NCI-H524 (cell line): ENCODE measurements around the gene ARID4B.
"Not testable (repeated sequence)": the region's sequence is repeated elsewhere in the genome, so short reads cannot be mapped to it uniquely, and the experiment has no call there.

Source experiments
- DNase-seq, 2 experiments: peaks; one replicate each; lab custom pipeline; 2025; lab: John Stamatoyannopoulos, UW

Gene ARID4B

DNA sequence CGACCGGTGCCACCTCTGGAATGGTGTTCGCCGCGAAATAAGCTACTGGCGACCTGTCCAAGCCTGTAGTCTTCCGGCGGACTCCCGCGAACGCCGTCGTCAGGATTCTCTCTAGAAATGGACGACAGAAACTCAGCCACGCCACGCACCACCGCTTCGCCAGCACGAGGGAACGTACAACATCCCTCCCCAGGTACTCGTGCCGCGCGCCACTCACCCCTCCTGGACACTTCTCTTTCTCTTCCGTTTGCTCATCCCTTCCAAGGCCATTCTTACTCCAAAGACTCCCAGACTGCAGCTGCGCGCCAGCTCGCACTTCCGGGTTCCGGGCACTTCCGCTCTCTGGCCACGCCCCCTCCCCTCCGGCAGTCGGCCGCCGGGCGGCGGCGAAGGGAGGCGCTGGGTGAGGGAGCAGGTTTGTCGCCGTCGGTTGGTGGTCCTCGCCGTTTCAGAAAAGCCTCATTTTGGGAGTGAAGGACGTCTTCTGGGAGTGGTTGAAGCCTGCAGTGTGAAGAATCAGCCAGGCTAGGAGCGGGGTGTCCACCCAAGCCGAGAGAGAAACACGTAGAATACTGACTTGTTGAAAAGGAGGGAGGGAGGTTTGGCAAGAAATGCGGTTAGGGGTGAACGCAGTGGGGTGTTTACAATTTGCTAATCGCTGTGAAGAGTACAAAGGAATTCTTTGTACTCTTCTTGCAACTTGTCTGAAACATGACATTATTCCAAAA, 166.9 kb downstream of the ARID4B start, which contains the start of gene RBM34:
TSS of gene RBM34 (minus strand) at position 294 of the 728 bp plus-strand sequence. CDS start at position 270, 24 bp downstream.
- DNase-seq: peak; percentile 56 to 78

DNA sequence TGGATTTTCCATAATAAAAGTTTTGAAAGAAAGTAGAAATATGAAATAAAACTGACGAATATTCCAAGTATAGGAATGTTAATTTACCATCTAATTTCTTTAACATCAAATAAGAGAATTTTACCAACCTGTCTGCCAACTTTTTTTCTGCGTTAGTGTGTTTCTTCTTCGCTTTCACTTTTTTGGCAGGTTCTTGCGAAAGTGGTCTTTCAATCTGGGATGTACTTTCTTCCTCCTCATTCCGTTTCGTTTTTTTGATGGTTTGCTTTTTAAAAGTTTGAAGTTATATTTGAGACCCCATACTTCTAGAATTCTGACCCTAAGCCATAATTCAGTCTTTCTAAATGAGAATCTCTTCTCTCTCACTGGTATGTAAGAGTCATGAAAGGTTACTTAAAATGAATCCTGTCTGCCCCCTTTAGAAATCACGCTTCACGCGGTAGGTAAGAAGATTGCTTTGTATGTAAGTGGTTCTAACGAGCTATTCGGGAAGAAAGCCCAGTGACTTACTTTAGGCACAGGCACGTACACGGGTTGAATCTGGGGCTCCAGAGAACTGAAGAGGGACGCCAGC, 167.5 kb downstream of the ARID4B start:
- peak in 1 of 2 experiments; percentile 51 for DNase-seq

DNA sequence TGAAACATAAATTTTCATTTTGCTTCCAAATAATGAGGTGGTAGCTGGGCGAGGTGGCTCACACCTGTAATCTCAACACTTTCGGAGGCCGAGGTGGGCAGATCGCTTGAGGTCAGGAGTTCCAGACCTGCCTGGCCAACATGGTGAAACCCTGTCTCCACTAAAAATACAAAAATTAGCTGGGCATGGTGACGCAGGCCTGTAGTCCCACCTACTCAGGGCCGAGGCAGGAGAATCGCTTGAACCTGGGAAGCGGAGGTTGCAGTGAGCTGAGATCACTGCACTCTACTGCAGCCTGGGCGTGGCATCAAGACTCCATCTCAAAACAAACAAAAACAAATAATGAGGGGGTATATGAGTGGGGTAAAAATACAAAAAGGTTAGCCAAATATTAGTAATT, 168.0 kb downstream of the ARID4B start:
- not testable (repeated sequence) for DNase-seq

DNA sequence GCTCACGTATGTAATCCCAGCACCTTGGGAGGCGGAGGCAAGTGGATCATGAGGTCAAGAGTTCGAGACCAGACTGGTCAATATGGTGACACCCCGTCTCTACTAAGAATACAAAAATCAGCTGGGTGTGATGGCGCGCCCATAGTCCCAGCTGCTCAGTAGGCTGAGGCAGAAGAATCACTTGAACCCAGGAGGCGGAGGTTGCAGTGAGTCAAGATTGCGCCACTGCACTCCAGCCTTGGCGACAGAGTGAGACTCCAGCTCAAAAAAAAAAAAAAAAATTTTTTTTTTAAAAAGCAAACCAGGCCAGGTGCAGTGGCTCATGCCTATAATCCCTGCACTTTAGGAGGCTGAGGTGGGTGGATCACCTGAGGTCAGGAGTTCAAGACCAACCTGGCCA, 168.7 kb downstream of the ARID4B start:
- not testable (repeated sequence) for DNase-seq

DNA sequence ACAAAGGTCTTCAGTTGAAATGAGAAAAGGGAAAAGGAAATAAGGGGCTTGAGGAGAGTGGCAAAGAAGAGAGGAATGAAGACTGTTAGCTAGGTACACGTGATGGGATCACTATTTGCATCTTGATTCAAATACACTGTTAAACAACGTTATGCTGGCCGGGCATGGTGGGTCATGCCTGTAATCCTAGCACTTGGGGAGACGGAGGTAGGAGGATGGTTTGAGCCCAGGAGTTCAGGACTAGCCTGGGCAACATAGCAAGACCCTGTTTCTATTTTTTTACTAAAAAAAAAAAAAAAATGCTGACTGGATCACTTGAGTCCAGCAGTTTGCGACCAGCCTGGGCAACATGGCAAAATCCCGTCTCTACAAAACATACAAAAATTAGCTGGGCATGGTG, 169.3 kb downstream of the ARID4B start:
- DNase-seq: no peak

DNA sequence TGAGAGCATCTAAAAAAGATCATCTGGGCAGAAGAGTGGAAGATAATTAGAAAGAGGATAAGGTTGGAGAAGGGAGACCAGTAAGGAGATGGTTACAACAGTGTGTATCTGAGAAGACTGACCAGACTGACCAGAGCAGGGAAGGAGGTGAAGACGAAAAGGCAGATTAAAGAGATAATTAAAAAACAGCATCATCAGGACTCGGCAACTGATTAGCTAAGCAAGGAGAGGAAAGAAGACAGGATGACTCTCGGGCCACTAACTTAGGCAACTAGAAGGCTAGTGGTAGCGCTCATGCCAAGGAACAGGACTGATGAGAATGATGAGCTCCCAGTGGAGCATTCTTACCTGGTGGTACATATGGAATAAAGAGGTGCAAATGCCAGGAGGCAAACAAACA, 170.8 kb downstream of the ARID4B start:
- no peak for DNase-seq

DNA sequence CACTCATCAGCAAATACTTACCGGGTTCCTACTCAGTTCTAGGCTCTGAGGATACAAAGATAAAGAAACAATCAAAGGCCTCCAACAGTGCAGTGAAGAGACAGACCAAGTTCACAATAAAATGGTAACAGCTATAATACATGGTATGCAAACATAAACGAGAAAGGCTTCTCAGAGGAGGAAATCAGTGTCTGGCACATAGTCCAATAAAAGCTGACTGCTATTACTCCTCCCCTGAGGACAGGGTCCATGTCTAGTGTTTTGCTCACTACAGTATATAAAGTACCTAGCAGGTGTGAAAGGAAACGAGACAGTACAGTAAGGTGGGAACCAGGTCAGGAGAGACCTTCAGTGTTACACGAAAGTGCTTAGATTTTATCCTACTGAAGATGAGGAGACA, 171.2 kb downstream of the ARID4B start:
- DNase-seq: no peak

DNA sequence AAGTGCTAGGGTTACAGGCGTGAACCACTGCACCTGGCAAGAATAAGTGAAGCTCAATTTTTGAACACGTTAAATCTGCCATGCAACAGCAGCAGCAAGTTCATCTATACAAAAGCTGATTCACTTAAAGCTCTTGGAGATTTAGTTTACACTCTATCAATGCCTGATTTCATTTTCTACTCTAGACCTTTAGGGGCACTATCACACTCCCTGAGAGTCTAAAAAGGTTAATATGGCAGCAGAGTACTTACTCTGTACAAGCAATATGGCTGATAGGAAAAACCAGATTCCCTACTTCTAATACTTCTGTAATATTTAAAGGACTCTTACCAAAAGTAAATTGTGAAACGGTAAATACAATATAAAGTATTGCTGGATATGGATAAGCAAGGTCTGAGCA, 171.7 kb downstream of the ARID4B start:
- no peak for DNase-seq

DNA sequence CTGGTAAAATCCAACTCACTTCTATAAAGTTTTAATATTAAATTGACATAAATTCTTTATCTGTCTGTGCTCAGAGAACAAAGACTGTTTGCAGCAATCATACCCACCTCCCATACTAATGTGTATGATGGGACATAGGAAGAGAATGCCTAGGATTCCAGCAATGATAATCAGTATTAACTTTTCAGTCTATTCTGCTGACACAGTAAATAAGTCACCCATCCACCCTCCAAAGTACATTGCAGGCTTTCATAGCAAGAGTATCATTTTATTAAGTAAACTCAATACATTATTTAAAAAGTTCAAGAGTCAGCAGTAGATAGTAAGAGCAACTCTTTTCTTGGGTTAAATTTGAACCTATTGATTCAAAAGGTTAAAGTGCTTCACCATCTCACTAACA, 175.7 kb downstream of the ARID4B start:
- DNase-seq: no peak

DNA sequence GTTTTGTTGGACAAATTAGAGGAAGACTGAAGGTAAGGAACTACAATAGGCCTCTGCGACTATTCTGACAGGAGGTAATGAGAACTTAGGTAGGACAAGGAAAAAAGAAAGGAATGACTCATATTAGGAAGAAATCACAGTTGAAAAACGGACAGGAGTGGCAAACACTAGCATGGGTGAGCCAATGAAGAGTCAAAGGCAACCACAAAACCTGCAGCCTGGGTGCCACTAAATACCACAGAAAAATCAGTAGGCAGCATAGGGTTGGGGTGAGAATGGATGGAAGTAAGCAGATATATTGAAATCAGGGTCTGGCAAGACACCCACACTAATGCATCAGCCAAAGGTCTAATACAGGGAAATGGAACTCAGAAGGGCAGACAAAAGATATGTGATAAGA, 176.9 kb downstream of the ARID4B start:
- no peak for DNase-seq

DNA sequence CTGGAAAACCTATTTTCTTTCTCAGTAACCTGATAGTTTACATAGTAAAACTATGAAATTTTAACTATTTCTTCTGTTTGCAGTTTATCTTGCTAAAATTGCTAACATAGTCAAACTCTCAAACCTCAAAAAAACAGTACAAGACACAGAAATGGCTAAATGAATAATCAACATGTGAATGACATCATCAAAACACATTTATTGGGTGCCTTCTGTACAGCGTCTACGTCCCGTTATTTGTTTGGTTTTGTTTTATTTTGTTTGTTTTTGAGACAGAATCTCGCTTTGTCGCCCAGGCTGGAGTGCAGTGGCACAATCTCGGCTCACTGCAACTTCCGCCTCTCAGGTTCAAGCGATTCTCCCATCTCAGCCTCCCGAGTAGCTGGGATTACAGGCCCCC, 178.2 kb downstream of the ARID4B start:
- DNase-seq: no peak

DNA sequence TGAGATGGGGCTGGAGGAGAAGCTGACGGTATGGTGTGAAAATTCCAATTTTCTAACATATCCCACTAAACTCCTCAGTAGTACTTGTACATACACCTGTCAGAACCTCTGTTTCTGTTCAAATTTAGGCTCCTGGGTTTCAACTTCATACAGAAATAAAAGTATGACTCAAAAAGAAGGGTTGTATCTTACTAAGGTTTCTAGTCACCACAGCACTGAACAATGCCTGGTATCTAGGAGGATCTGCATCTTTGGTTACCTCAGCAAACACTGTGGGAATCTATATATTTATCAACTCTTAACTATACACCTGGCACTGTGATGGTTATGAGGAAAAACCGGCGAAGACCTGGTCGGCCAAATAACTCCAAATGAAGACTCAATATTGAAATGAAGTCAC, 180.7 kb downstream of the ARID4B start:
- no peak for DNase-seq

DNA sequence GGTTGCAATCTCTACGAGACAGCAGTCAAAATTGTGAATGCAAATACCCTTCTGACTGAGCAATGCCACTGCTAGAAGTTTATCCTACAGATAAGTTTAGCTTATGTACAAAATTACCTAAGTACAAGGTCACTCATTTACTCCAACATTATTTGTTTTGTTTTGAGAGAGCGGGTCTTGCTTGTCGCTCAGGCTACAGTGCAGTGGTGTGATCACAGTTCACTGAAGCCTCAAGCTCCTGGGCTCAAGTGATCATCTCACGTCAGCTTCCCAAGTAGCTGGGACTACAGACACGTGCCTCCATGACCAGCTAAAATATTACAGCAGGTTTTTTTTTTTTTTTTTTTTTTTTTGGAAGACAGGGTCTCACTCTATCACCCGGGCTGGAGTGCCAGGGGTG, 182.3 kb downstream of the ARID4B start:
- no peak for DNase-seq

DNA sequence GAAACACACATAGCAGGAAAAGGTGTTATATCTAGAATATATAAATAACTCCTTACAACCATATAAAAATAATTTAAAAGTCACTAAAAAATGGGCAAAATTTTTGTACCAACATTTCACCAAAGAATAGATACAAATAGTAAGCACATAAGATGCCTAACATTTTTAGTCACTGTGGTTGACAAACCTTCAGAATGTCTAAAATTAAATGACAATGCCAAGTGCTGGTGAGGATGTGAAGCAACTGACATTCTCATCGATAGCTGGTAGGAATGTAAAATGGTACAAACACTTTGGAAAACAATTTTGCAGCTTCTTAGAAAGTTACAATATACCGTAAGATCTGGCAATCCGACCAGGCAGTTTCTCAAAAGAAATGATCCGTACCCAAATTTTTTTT, 185.0 kb downstream of the ARID4B start:
- DNase-seq: no peak

DNA sequence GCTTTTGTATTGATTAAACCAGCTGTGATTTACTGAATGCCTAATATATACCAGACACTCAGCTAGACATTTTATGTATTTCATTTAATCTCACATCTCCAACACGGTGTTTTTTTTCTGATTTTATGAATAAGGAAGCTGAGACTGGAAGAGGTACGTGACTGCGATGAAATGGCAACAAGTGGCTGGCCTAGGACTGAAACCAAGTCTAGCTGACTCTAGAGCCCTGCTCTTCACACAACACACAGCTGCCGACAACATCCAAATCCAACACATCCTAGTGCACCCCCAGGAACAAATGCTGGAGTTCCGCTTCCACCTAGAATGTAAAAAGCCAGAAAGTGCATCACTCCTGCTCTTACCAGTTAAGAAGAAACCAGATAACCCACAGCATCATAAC, 188.7 kb downstream of the ARID4B start:
- no peak for DNase-seq

DNA sequence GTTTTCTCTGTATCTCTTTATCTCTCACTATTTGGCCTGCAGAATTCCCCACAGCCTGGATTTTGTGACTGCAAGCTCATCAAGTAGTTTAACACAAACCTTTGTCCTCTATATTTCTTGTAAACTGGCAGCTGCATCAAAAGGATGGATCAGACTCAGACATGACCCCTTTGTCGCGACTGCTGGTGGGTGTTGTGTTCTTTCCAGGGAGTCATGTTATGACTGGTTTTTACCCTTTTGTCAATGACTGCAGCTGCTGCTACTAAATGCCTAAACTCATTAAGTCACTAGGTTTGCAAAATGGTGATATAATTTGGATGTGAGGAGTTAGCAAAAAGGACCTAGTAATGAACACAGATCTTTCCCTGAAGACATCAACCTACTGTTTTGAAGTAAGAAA, 189.2 kb downstream of the ARID4B start:
- DNase-seq: no peak

DNA sequence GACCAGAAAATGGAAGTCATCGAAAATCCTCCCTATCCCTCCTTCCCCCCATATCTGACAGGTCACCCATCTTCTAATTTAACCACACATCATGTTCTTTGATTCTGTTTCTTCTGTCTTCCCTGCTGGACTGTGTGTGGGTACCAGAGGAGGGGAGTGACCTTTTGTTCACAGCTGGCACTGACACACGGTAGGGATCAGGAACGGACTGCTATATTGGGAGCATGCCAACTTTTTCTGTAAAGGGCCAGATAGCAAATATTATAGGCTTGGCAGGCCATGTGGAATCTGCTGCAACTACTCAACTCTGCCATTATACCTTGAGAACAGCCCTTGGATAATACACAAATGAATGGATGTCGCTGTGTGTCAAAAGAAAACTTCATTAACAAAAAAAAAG, 191.9 kb downstream of the ARID4B start:
- peak in 1 of 2 experiments; percentile 7 for DNase-seq

DNA sequence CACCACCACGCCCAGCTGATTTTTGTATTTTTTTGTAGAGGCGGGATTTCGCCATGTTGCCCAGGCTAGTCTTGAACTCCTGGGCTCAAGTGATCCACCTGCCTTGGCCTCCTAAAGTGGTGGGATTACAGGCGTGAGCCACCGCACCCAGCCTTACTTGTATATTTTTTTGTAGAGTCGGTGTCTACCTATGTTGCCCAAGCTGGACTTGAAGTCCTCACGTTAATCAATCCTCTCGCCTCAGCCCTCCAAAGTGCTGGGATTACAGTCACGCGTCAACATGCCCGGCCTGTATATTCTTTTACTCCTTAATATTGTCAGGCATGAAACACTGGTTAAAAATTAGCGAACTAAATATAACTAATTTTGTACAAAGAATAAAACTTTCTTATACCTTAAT, 193.8 kb downstream of the ARID4B start:
- no peak for DNase-seq

DNA sequence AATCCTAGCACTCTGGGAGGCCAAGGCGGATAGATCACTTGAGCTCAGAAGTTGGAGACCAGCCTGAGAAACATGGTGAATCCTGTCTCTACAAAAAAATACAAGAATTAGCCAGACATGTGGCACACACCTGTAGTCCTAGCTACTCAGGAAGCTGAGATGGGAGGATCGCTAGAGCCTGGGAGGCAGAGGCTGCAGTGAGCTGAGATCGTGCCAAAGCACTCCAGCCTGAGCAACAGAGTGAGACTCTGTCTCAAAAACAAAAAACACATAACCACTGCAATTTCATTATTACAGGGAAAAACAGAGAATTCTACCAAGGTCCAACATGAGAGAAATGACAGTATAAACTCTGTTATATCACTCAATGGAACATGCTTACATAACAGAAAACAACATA, 194.9 kb downstream of the ARID4B start:
- DNase-seq: no peak

DNA sequence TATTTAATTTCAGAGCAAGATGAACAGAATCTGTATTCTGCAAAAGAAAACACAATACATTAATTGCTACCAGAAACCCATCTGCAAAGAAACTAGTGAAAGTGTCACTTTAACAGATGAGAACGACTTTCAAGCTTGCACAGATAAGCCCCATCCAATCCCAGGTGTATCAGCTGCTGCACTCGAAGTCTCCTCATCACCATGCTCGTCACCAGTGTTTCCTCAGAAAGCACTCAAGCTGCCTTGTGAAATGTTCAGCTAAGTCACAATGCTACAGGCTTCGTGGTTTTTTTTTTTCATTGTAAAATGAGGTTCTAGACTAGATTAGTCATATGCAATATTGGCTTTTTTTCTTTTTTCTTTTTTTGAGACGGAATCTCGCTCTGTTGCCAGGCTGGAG, 196.0 kb downstream of the ARID4B start:
- no peak for DNase-seq

DNA sequence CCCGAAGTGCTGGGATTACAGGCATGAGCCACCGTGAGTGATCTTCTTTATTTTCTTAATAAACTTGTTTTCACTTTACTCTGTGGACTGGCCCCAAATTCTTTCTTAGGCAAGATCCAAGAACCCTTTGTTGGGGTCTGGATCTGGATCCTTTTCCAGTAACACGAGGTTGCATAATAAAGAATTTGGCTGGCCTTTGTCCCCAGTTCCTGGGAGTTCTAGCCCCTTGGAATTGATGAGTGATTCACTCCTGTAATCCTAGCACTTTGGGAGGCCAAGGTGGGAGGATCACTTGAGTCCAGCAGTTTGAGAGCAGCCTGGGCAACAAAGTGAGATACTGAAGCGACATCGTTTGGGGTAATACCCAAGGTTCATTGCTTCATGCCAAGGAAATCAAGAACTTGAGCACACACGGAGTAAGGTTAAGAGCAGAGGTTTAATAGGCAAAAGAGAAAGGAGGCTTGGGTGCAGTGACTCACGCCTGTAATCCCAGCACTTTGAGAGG, 197.2 kb downstream of the ARID4B start:
- no peak for DNase-seq

DNA sequence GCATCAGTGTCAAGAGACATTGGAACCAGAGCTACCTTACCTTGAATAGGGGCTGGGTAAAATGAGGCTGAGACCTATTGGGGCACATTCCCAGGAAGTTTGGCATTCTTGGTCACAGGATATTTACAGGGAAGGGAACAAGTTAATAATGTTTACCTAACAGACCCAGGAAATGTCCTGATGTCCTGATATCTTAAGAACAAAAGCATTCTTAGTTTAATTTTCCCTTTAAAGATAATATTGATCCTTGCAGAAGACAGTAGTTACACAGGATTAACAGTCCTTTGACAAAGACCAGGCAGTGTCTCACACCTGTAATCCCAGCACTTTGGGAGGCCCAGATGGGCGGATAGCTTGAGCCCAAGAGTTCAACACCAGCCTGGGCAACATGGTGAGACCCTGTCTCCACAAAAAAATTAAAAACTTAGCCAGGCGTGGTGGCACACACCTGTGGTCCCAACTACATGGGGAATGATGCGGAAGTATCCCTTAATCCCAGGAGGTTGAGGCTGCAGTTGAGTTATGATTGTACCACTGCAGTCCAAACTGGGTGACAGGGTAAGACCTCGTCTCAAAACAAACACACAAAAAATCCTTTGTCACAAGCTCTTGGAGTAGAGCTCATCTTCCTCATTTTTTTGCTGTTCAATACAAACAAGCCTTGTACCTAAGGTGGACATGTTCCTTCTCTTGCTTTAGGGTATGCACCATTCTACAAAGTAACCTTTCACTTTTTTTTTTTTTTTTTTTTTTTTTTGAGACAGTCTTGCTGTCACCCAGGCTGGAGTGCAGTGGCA, 198.0 kb downstream of the ARID4B start:
- DNase-seq: no peak
